ENCODE data around the gene C13orf46. TPM values are rescaled to one million over a fixed set of nuclear protein-coding genes. Genes with fewer than 3 reads are reported as not detected.
"Not testable (repeated sequence)": the region's sequence is repeated elsewhere in the genome, so short reads cannot be mapped to it uniquely, and the experiment has no call there.

Gene C13orf46
- total and polyA plus RNA-seq, 2 of the 8 experiments (the other 6 are each of a cell fraction or from before 2014, with no cell fraction given) = 0.23 to 0.28 TPM

- no peak for TF ChIP-seq PHF8 (conservative IDR thresholded peaks at IDR 0.05; ENCODE audit: low read depth, low read length)
- TF ChIP-seq BACH1 (IDR thresholded peaks at IDR 0.05; ENCODE audit: low read length) = no peak
- no peak for TF ChIP-seq BCL11A (IDR thresholded peaks at IDR 0.05; ENCODE audit: low read depth in 2 of 2, low read length in 2 of 2)
- no peak for TF ChIP-seq RFX5 (IDR thresholded peaks at IDR 0.05; ENCODE audit: borderline replicate concordance, low read depth, low read length)
- TF ChIP-seq GABPA (IDR thresholded peaks at IDR 0.05; ENCODE audit: borderline replicate concordance, insufficient read depth, low read length) = no peak
- no peak for TF ChIP-seq TAF1 (IDR thresholded peaks at IDR 0.05; ENCODE audit: low read depth, low read length)
- TF ChIP-seq GTF2F1 (IDR thresholded peaks at IDR 0.05; ENCODE audit: borderline replicate concordance, low read depth, low read length) = no peak
Observed at GRCh38 chr13:113914333-113915011, 59.4 kb downstream of the C13orf46 start (continued).

GRCh38 chr13:113913838-113914237 is 60.0 kb downstream of the C13orf46 start:
- Histone ChIP-seq H2BK12ac (ENCODE audit: low read depth, low read length) (0 out of 2 replicates have a peak overlapping the region, but pooled peaks have one; percentile 50), H2AK5ac (ENCODE audit: low read depth, low read length) (0 out of 2 replicates have a peak overlapping the region, but pooled peaks have one; percentile 39)
- H4K91ac ChIP-seq (replicated peaks; ENCODE audit: insufficient read length, low read length); CTCF ChIA-PET (ENCODE audit: partially characterized antibody); H3K4me2 ChIP-seq (ENCODE audit: insufficient read depth in 1 of 2, low read depth in 2 of 2, low read length in 2 of 2); H2BK5ac ChIP-seq (ENCODE audit: low read depth, low read length); H3K36me3 ChIP-seq (ENCODE audit: control insufficient read depth in 2 of 4, insufficient read depth in 4 of 4, low read length in 3 of 4); FAIRE-seq; H3K23me2 ChIP-seq (ENCODE audit: low read depth, low read length); H3K14ac ChIP-seq (ENCODE audit: insufficient read length); H4K8ac ChIP-seq (ENCODE audit: extremely low read depth, insufficient read depth, low read length); H3K18ac ChIP-seq (ENCODE audit: extremely low read depth, low read length); H4K20me1 ChIP-seq (replicated peaks in 1 of 2; ENCODE audit: control insufficient read depth in 1 of 2, insufficient read depth in 2 of 2, low read length in 2 of 2); H3K27ac ChIP-seq (ENCODE audit: low read depth, low read length); H3K79me1 ChIP-seq (ENCODE audit: low read depth, low read length); H3K4me3 ChIP-seq (ENCODE audit: extremely low read depth in 1 of 4, insufficient read depth in 2 of 4, low read depth in 3 of 4, low read length in 4 of 4); H3K4me1 ChIP-seq (replicated peaks in 1 of 4; ENCODE audit: control insufficient read depth in 3 of 4, insufficient read depth in 4 of 4, low read length in 3 of 4); H2AFZ ChIP-seq (ENCODE audit: low read length); H3K9me3 ChIP-seq (ENCODE audit: insufficient read depth in 2 of 2, low read depth in 1 of 2, low read length in 1 of 2); H2BK20ac ChIP-seq (ENCODE audit: low read length); H4K5ac ChIP-seq (ENCODE audit: insufficient read length, low read depth, low read length); DNase-seq (ENCODE audit: low read depth in 1 of 2, low spot score in 2 of 2); H3K56ac ChIP-seq (replicated peaks; ENCODE audit: insufficient read length, low read depth, low read length); H3K79me2 ChIP-seq (ENCODE audit: control insufficient read depth in 1 of 2, insufficient read depth in 2 of 2, low read length in 2 of 2); H3K9ac ChIP-seq (replicated peaks in 1 of 4; ENCODE audit: extremely low read depth in 1 of 4, low read depth in 3 of 4, low read length in 3 of 4); H3K27me3 ChIP-seq (replicated peaks in 1 of 4; ENCODE audit: control insufficient read depth in 3 of 4, extremely low read depth in 1 of 4, insufficient read depth in 3 of 4, low read length in 3 of 4); H2BK120ac ChIP-seq (replicated peaks; ENCODE audit: low read depth, low read length); H3K23ac ChIP-seq (ENCODE audit: insufficient read length); H2BK15ac ChIP-seq (ENCODE audit: low read length); H3K4ac ChIP-seq (replicated peaks; ENCODE audit: insufficient read length, low read depth, low read length); POLR2A ChIA-PET (ENCODE audit: partially characterized antibody): not testable (repeated sequence)
- WGBS, 2 experiments (ENCODE audit: extremely low coverage in 1 of 2, insufficient coverage in 1 of 2, insufficient read length in 1 of 2, insufficient replicate concordance in 2 of 2, low coverage in 1 of 2, low lambda C conversion rate in 2 of 2, missing lambda C conversion rate in 1 of 2) = 94% methylated on average over 22 of the region's 22 CpGs; no CpG with 5 or more reads in 1 of the 2 experiments

All from H1 (cell line).